GM12878 (cell line): ENCODE data around the gene ING5. TPM values are rescaled to one million over a fixed set of nuclear protein-coding genes. Genes with fewer than 3 reads are reported as not detected.

Source experiments
- ATAC-seq: fragments of 200-7000 bp; cut with Tn5 transposase; 3 replicates; pipeline ENCODE4 v1.9.1; 2020; ENCODE audit warnings: mild to moderate bottlenecking, moderate library complexity
- BruUV-seq: library from RNA; stranded (reverse); fragments of 400-500 nt; replicated peaks from 2 replicates; lab custom pipeline; 2021; lab: Mats Ljungman, UMichigan
- CTCF ChIA-PET: fragments of 300-600 bp; sonication (Branson Sonifier 250); formaldehyde crosslinking; extraction: SDS; loops from one replicate; lab custom pipeline; 2021; ENCODE audit warnings: inconsistent platforms; lab: Yijun Ruan, JAX
- POLR2A ChIA-PET: fragments of 350-600 bp; formaldehyde crosslinking; extraction: SDS; loops from one replicate; lab custom pipeline; 2021; ENCODE audit warnings: inconsistent platforms; lab: Charles Lee
- RAD21 ChIA-PET: fragments of 300-600 bp; sonication (Branson Sonifier 250); formaldehyde crosslinking; loops from one replicate; lab custom pipeline; 2023; ENCODE audit warnings: antibody characterized with exemption; ENCODE audit not compliant: unreplicated experiment; lab: Charles Lee
- SMC1A ChIA-PET: fragments of 300-600 bp; sonication (Branson Sonifier 250); formaldehyde crosslinking; loops from one replicate; lab custom pipeline; 2023; ENCODE audit not compliant: unreplicated experiment, uncharacterized antibody; lab: Charles Lee
- DNase-seq: peaks from one replicate; pipeline ENCODE4 v3.0.0-alpha.2; 2011; ENCODE audit warnings: low read depth, low spot score
- FAIRE-seq: peaks from 3 replicates; lab custom pipeline; 2011; peaks lifted over from hg19 to GRCh38; lab: Jason Lieb, UNC
- H2AFZ ChIP-seq: 2 replicates; pipeline ENCODE4 v1.6.0; 2011; ENCODE audit warnings: low read depth, low read length, control low read depth; ENCODE audit not compliant: control insufficient read depth
- H3K27ac ChIP-seq: 2 replicates; pipeline ENCODE4 v1.5.1; 2011; ENCODE audit warnings: control low read depth; ENCODE audit not compliant: control insufficient read depth, insufficient read depth
- H3K27me3 ChIP-seq, 2 experiments: replicated peaks in 1 of 2; 2 replicates each; pipeline versions ENCODE4 v1.6.0 to v1.6.1; 2011; ENCODE audit warnings: low read length in 1 of 2; ENCODE audit not compliant: control insufficient read depth in 2 of 2, insufficient read depth in 2 of 2
- H3K36me3 ChIP-seq, 2 experiments: 2 replicates each; pipeline ENCODE4 v1.5.1; 2011; ENCODE audit warnings: low read length in 1 of 2; ENCODE audit not compliant: control insufficient read depth in 2 of 2, insufficient read depth in 2 of 2
- H3K4me1 ChIP-seq: 2 replicates; pipeline ENCODE4 v1.6.1; 2011; ENCODE audit warnings: mild to moderate bottlenecking, low read length, moderate library complexity, mixed read lengths; ENCODE audit not compliant: control insufficient read depth, insufficient read depth
- H3K4me2 ChIP-seq: 2 replicates; pipeline ENCODE4 v1.6.0; 2011; ENCODE audit warnings: control low read depth; ENCODE audit not compliant: control insufficient read depth, insufficient read depth
- H3K4me3 ChIP-seq: fragments of 200-600 bp; sonication (generic); 2 replicates; pipeline ENCODE4 v1.5.1; 2016
- H3K79me2 ChIP-seq: 2 replicates; pipeline ENCODE4 v1.6.0; 2011; ENCODE audit warnings: low read length; ENCODE audit not compliant: control insufficient read depth, insufficient read depth
- H3K9ac ChIP-seq: 2 replicates; pipeline ENCODE4 v1.8.0; 2011; ENCODE audit warnings: low read length, control low read depth, mixed read lengths; ENCODE audit not compliant: control insufficient read depth, insufficient read depth
- H3K9me3 ChIP-seq: replicated peaks from 3 replicates; pipeline ENCODE4 v1.5.1; 2011; ENCODE audit warnings: mild to moderate bottlenecking, low read length; ENCODE audit not compliant: control insufficient read depth, insufficient read depth
- H4K20me1 ChIP-seq: 2 replicates; pipeline ENCODE4 v1.6.0; 2011; ENCODE audit not compliant: control insufficient read depth, insufficient read depth
- BRCA1 ChIP-seq: IDR thresholded peaks from 2 replicates; pipeline ENCODE4 v1.6.1; 2011; ENCODE audit warnings: low read depth, low read length, improper control_type of control experiment
- HDAC2 ChIP-seq: fragments of 200-600 bp; sonication (generic); IDR thresholded peaks from 2 replicates; pipeline ENCODE4 v1.6.1; 2017
- POLR2A ChIP-seq: IDR thresholded peaks from 2 replicates; pipeline ENCODE4 v1.6.1; 2011; ENCODE audit warnings: low read depth, mild to moderate bottlenecking, low read length
- RAD51 ChIP-seq: fragments of 450-650 bp; IDR thresholded peaks from 2 replicates; pipeline ENCODE4 v1.6.1; 2016; ENCODE audit warnings: moderate library complexity, mild to moderate bottlenecking, inconsistent platforms
- ZZZ3 ChIP-seq: IDR thresholded peaks from 2 replicates; pipeline ENCODE4 v1.6.1; 2011; ENCODE audit warnings: low read depth; ENCODE audit not compliant: control insufficient read depth, insufficient read length
- WGBS: methylation state at CpG from one replicate; pipeline ENCODE4 v1.1.6; 2016; ENCODE audit warnings: low lambda C conversion rate; ENCODE audit not compliant: insufficient replicate concordance, insufficient coverage; ENCODE audit errors: missing lambda C conversion rate; 5-methylcytosine and 5-hydroxymethylcytosine counted together
- in situ Hi-C: fragments of 300-500 bp; cut with MboI; formaldehyde crosslinking; loops from 9 replicates; pipeline ENCODE4 v1.14.3; 2018; ENCODE audit warnings: mixed read lengths
- intact Hi-C: fragments of 100-400 bp; cut with micrococcal nuclease; formaldehyde crosslinking; loops from one replicate; pipeline ENCODE4 v1.14.2; 2022; ENCODE audit not compliant: unreplicated experiment
- polyA plus RNA-seq, 11 experiments: library from polyadenylated mRNA; depleted of rRNA in 4 of 11; unstranded in 6 of 11; stranded (reverse) in 5 of 11; fragments of >200 nt; fragmentation: Nextera tagmentation in 4 of 11; fragmentation: Illumina TruSeq in 1 of 11; extraction: Ambion mirVana in 4 of 11; extraction: Trizol in 1 of 11; gene quantifications; 1 replicate in 1 of 11; 2 replicates in 10 of 11; pipeline versions ENCODE4 v1.2.1 to v1.2.3, GENCODE V29; 2011 to 2016; ENCODE audit warnings: inconsistent platforms in 2 of 11, missing spikeins in 2 of 11, low read depth in 1 of 11
- total RNA-seq, 4 experiments: library from RNA; depleted of rRNA in 3 of 4; stranded (reverse); fragments of >200 nt in 3 of 4; fragmentation: Illumina TruSeq in 1 of 4; extraction: Trizol in 1 of 4; gene quantifications; 2 replicates each; pipeline versions ENCODE4 v1.2.1 to v1.2.3, GENCODE V29; 2013 to 2021
- TF ChIP-seq, protein P1 (sequence below): fragments of 450-650 bp; IDR thresholded peaks from 2 replicates; pipeline ENCODE4 v1.6.1; 2018; ENCODE audit warnings: mild to moderate bottlenecking, low read depth, moderate library complexity; ENCODE audit not compliant: partially characterized antibody
- TF ChIP-seq, protein P2 (sequence below): IDR thresholded peaks from 2 replicates; pipeline ENCODE4 v1.6.1; 2012; ENCODE audit warnings: low read depth, low read length, improper control_type of control experiment

Gene ING5
- total and polyA plus RNA-seq, 10 of the 15 experiments (the other 5 are each of a cell fraction or from before 2014, with no cell fraction given), result 10.0 to 46.1 (median 27.2) TPM

DNA sequence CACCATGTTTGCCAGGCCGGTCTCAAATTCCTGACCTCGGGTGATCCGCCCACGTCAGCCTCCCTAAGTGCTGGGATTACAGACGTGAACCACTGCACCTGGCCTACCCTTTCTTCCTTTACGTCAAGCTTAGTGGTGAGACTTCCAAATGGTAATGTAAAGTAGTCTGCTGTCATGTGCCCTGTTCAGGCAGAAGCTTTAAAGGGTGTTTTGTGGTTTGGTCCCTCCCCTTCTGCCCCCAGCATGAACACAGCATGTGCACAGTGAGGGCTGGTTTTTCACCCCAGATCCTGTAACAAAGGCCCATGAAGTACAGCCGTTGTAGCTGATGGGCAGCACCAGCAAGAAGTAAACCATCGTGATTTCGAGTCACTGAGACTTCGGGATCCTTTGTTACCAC lies 12.5 kb upstream of the ING5 start:
- Histone ChIP-seq H3K79me2 (peaks cover 35% of the 10 kb centered on the region), H4K20me1 (no peaks in the 10 kb centered on the region), H3K27me3 (no peaks in the 10 kb centered on the region), H3K36me3 (peaks cover under 1 to 6% of the 10 kb centered on the region in 2 experiments; a peak in 3 of 4 replicates), H3K9me3 (no peaks in the 10 kb centered on the region), H3K27ac (no peak overlapping the region), H2AFZ (no peak overlapping the region), H3K9ac (no peak overlapping the region), H3K4me3 (no peak overlapping the region), H3K4me2 (no peak overlapping the region), H3K4me1 (peaks cover 7% of the 10 kb centered on the region; the same call in 1 of the 2 replicates)
- CTCF ChIA-PET, result interaction anchor here (1.5 to 2.5 kb wide), 2 partner anchors 13 to 30 kb away, joined by 4 to 10 read pairs; partner anchors contain the start of gene ING5
- 88% methylated on average over 10 of the region's 10 CpGs for WGBS
- BruUV-seq, result TSS peak; percentile 26
- TF ChIP-seq, protein P1, sequence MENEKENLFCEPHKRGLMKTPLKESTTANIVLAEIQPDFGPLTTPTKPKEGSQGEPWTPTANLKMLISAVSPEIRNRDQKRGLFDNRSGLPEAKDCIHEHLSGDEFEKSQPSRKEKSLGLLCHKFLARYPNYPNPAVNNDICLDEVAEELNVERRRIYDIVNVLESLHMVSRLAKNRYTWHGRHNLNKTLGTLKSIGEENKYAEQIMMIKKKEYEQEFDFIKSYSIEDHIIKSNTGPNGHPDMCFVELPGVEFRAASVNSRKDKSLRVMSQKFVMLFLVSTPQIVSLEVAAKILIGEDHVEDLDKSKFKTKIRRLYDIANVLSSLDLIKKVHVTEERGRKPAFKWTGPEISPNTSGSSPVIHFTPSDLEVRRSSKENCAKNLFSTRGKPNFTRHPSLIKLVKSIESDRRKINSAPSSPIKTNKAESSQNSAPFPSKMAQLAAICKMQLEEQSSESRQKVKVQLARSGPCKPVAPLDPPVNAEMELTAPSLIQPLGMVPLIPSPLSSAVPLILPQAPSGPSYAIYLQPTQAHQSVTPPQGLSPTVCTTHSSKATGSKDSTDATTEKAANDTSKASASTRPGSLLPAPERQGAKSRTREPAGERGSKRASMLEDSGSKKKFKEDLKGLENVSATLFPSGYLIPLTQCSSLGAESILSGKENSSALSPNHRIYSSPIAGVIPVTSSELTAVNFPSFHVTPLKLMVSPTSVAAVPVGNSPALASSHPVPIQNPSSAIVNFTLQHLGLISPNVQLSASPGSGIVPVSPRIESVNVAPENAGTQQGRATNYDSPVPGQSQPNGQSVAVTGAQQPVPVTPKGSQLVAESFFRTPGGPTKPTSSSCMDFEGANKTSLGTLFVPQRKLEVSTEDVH, result no peak
- DNase-seq, result no peak
- POLR2A ChIA-PET, result interaction anchor here (0.6 to 1.8 kb wide), 2 partner anchors 13 to 413 kb away, joined by 3 to 5 read pairs; partner anchors contain the start of gene ING5
- in situ Hi-C loops (no loop called here), intact Hi-C loops (loop anchor here (5.0 kb wide), 1 partner anchor 43 kb away; the partner anchor contains the start of gene D2HGDH)
- SMC1A ChIA-PET, result interaction anchor here (1.4 to 2.7 kb wide), 3 partner anchors 44 to 367 kb away, joined by 3 to 11 read pairs (median 7); partner anchors contain the start of gene D2HGDH
- no peak for ATAC-seq
- no peak for FAIRE-seq
- RAD21 ChIA-PET, result interaction anchor here (0.7 kb wide), 1 partner anchor 9 kb away, joined by 4 read pairs; no protein-coding TSS in a partner anchor

DNA sequence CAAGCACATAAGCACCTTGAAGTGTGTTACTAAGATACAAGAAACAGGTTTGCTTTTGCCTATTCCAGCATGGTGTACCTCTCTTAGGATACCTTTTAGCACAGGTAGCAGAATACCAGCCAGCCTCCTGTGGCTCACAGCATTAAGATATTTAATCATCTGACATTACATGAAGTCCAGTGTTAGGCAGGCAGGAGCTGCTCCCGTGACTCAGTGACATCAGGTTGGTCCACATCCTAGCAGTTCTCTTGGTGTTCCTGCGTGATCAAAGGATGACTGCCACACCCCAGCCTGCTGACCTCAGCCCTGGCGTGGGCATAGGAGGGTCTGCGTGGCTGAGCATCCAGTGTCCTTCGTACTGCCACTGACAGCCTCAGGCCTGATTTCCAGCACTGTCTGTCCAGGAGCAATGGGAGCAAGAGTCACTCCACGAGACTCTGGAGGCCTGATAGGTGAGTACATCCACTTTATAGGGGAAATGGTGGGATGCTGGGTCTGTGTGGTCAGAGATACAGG lies 11.6 kb upstream of the ING5 start:
- Histone ChIP-seq H3K4me1 (peaks cover 7% of the 10 kb centered on the region; the same call in 1 of the 2 replicates), H2AFZ (no peak overlapping the region), H3K36me3 (peaks cover 0 to 6% of the 10 kb centered on the region in 2 experiments; a peak in 3 of 4 replicates), H3K9me3 (no peaks in the 10 kb centered on the region), H3K4me3 (no peak overlapping the region), H3K27me3 (no peaks in the 10 kb centered on the region), H3K79me2 (peaks cover 34% of the 10 kb centered on the region), H3K27ac (no peak overlapping the region), H3K9ac (no peak overlapping the region), H3K4me2 (no peak overlapping the region), H4K20me1 (no peaks in the 10 kb centered on the region)
- TF ChIP-seq POLR2A, result peak; percentile 56
- no peak for TF ChIP-seq HDAC2
- TF ChIP-seq ZZZ3, result no peak
- TF ChIP-seq, protein P2, sequence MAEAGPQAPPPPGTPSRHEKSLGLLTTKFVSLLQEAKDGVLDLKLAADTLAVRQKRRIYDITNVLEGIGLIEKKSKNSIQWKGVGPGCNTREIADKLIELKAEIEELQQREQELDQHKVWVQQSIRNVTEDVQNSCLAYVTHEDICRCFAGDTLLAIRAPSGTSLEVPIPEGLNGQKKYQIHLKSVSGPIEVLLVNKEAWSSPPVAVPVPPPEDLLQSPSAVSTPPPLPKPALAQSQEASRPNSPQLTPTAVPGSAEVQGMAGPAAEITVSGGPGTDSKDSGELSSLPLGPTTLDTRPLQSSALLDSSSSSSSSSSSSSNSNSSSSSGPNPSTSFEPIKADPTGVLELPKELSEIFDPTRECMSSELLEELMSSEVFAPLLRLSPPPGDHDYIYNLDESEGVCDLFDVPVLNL, result no peak
- TF ChIP-seq RAD51, result no peak
- no peak for TF ChIP-seq BRCA1
- ChIA-PET SMC1A (no interaction called here), RAD21 (no interaction called here), POLR2A (interaction anchor here (0.7 kb wide), 1 partner anchor 1125 kb away, joined by 4 read pairs; no protein-coding TSS in a partner anchor), CTCF (no interaction called here)
- intact Hi-C loops (no loop called here), in situ Hi-C loops (no loop called here)
- WGBS, result 89% methylated on average over 6 of the region's 6 CpGs
- no peak for FAIRE-seq
- ATAC-seq, result no peak
- DNase-seq, result no peak
- BruUV-seq, result no TSS peak
